KG1 (cell line): ENCODE results near the gene SLITRK5.

Experiments
- DNase-seq: peaks from one replicate; lab custom pipeline; 2025; lab: John Stamatoyannopoulos, UW

Gene SLITRK5, protein sequence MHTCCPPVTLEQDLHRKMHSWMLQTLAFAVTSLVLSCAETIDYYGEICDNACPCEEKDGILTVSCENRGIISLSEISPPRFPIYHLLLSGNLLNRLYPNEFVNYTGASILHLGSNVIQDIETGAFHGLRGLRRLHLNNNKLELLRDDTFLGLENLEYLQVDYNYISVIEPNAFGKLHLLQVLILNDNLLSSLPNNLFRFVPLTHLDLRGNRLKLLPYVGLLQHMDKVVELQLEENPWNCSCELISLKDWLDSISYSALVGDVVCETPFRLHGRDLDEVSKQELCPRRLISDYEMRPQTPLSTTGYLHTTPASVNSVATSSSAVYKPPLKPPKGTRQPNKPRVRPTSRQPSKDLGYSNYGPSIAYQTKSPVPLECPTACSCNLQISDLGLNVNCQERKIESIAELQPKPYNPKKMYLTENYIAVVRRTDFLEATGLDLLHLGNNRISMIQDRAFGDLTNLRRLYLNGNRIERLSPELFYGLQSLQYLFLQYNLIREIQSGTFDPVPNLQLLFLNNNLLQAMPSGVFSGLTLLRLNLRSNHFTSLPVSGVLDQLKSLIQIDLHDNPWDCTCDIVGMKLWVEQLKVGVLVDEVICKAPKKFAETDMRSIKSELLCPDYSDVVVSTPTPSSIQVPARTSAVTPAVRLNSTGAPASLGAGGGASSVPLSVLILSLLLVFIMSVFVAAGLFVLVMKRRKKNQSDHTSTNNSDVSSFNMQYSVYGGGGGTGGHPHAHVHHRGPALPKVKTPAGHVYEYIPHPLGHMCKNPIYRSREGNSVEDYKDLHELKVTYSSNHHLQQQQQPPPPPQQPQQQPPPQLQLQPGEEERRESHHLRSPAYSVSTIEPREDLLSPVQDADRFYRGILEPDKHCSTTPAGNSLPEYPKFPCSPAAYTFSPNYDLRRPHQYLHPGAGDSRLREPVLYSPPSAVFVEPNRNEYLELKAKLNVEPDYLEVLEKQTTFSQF

DNA sequence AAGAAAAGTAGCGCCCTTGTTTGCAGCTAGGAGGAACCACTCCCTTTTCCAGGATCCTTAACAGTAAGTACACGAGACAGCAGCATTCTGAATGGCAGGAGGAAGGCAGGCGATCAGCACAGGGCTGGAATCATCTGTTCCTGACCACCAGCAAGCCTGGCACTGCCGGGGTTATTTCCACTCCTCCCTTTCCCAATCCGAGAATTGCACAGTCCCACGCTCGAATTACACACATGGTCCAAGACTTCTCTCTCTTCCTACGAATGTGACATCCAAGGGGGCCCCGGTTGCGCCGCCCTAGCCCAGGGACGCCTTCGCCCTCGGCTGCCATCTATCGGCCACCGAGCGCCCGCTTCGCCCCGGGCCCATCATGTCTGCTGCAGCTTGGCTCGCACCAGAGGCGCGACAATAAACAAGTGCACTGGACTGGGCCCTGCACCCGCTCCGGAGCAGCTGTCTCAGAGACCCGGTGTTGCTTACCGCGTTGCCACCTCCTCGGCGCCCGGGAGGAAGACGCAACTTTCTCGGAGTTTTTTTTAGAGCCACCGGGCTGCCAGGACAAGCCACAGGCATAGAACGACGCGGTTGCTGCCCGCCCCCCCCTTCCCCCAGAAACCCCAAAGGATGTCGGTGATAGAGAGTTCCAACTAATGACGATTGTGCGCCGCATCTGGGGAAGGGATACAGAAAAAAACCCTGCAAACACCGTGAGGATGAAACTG, at the start of gene SLITRK5:
Gene SLITRK5, plus strand, starts transcription at position 341 of the 722 bp plus-strand sequence. CDS start 4,018 bp downstream, outside the sequence.
- peak; percentile 95 for DNase-seq

GRCh38 chr13:87622971-87623370, 48.2 kb upstream of the SLITRK5 start:
- DNase-seq, result no peak

GRCh38 chr13:87656306-87656705, 14.9 kb upstream of the SLITRK5 start:
- no peak for DNase-seq

GRCh38 chr13:87661471-87661870, 9.7 kb upstream of the SLITRK5 start:
- DNase-seq, result no peak

GRCh38 chr13:87666831-87667230, 4.3 kb upstream of the SLITRK5 start:
- DNase-seq, result no peak

DNA sequence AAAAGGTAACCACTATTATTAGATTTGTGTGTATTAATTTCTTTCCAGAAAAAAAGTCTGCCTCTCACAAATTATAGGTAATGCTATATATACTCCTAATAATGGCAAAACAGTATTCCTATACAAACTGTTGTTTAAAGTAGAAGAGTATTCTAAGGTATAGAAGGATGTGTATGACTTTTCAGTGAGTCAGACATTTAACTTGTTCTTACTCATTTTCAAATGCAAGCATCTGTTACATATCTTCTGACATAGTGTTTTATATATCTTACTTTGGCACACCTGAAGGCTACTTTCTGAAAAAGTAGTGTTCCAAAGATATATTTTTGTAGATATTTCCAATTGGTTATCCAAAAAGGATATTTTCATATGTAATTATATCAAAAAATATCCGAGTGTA, 3.5 kb upstream of the SLITRK5 start:
- no peak for DNase-seq

DNA sequence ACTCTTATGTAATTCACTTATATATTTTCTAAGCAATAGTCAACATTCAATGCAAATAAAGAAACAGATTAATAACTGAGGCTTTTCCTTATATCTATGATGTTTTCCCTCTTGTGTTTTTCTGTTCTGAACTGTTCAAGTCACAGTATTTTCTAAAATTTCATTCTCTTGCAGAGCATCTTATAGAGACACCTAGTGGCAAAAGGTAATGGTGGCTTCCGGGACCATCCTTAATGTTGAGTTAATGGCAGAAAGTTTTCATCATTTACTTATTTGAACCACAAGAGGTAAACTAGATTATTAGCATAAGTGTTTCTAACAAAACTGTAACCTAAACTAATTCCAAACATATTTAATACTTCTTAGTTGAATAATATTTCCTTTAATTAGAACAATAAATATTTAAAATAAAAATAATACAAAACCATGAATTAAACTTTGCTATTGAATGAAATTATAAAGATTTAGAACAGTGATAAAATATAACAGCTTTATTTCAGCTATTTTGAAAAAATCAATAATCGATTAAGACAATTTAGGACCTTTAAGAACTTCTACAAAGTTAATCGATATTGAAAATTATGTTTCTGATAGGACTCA, 1.7 kb upstream of the SLITRK5 start:
- DNase-seq, result peak; percentile 71

DNA sequence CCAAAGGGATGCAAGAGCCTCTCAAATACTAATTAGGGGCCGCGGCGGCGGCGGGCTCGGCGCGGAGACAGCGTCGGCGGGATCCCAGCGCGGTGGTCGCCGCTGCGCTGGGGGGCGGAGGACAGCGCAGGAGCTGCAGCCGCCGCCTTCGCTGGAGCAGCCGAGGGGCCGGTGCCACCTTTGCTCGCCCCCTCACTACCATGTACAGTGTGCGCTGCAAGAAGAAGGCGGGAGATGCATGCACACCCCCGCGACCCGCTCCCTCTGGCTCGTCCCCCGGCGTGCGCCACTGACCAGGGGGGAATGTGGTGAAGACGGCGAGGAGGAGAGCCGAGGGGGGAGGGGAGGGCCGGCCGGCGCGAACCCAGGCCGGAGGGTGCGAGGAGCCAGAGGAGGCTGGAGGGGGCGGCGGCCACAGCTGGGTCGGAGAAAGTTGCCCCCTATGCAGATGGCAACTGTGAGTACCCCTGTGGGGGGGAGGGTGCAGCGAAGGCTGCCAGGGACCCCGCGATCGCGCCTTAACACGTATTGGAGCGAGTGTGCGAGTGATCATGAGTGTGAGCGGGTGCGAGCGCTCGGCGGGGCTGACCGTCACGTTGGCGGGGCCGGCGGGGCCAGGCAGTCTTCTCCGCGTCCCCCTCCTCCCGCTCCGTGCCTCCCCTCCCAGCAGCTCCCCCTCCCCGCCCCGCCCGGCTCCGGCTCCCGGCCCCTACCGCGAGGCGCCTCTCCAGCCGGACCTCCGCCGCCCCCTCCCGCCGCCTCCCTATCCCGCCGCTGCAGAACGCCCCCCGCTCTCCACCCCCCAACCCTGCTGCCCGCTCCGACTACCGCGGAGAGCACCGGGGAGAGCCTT, 808 bp downstream of the SLITRK5 start:
- no peak for DNase-seq

GRCh38 chr13:87674247-87674738, 3.1 kb downstream of the SLITRK5 start:
- DNase-seq, result peak; percentile 39

DNA sequence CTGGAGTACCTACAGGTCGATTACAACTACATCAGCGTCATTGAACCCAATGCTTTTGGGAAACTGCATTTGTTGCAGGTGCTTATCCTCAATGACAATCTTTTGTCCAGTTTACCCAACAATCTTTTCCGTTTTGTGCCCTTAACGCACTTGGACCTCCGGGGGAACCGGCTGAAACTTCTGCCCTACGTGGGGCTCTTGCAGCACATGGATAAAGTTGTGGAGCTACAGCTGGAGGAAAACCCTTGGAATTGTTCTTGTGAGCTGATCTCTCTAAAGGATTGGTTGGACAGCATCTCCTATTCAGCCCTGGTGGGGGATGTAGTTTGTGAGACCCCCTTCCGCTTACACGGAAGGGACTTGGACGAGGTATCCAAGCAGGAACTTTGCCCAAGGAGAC, 4.7 kb downstream of the SLITRK5 start:
- DNase-seq, result no peak

DNA sequence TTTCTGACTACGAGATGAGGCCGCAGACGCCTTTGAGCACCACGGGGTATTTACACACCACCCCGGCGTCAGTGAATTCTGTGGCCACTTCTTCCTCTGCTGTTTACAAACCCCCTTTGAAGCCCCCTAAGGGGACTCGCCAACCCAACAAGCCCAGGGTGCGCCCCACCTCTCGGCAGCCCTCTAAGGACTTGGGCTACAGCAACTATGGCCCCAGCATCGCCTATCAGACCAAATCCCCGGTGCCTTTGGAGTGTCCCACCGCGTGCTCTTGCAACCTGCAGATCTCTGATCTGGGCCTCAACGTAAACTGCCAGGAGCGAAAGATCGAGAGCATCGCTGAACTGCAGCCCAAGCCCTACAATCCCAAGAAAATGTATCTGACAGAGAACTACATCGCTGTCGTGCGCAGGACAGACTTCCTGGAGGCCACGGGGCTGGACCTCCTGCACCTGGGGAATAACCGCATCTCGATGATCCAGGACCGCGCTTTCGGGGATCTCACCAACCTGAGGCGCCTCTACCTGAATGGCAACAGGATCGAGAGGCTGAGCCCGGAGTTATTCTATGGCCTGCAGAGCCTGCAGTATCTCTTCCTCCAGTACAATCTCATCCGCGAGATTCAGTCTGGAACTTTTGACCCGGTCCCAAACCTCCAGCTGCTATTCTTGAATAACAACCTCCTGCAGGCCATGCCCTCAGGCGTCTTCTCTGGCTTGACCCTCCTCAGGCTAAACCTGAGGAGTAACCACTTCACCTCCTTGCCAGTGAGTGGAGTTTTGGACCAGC, 5.3 kb downstream of the SLITRK5 start:
- no peak for DNase-seq

DNA sequence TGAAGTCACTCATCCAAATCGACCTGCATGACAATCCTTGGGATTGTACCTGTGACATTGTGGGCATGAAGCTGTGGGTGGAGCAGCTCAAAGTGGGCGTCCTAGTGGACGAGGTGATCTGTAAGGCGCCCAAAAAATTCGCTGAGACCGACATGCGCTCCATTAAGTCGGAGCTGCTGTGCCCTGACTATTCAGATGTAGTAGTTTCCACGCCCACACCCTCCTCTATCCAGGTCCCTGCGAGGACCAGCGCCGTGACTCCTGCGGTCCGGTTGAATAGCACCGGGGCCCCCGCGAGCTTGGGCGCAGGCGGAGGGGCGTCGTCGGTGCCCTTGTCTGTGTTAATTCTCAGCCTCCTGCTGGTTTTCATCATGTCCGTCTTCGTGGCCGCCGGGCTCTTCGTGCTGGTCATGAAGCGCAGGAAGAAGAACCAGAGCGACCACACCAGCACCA, 5.9 kb downstream of the SLITRK5 start:
- no peak for DNase-seq

GRCh38 chr13:87677496-87678371, 6.6 kb downstream of the SLITRK5 start:
- no peak for DNase-seq

- no peak for DNase-seq
Measured at GRCh38 chr13:87678372-87678752, 7.2 kb downstream of the SLITRK5 start.

DNA sequence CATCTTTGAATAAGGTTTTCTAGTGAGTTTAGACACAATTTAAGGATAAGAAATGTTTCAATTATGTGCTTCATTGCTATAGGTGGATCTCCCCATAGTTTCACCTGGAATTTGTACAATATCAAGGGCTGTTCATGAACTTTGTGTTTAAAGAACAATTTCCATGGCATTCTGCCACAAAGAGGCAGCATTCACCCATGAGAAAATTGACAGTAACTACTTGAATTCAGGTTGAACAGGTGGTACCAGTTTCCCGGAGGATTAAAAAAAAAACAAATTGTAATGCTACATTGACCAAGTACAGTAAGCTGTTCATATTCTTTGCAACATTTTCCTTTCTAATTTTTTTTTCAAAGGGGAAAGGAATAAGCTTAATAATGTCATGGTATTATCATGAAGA, 9.1 kb downstream of the SLITRK5 start:
- DNase-seq, result no peak

- no peak for DNase-seq
Measured at GRCh38 chr13:87684850-87685742, 13.9 kb downstream of the SLITRK5 start.

- no peak for DNase-seq
Measured at GRCh38 chr13:87696458-87696857, 25.3 kb downstream of the SLITRK5 start.

GRCh38 chr13:87698268-87698667, 27.1 kb downstream of the SLITRK5 start:
- no peak for DNase-seq
